Transverse colon (tissue), 4 donors: Measurements from ENCODE around the gene ITGA3. TPM values are rescaled to one million over a fixed set of nuclear protein-coding genes. Genes with fewer than 3 reads are reported as not detected.

ENCODE experiments used
- DNase-seq: peaks from one replicate; pipeline ENCODE4 v3.0.0-alpha.2; 2019
- H3K27ac ChIP-seq, 4 donors: fragments of 200-600 bp; sonication (generic); 2 replicates each; pipeline ENCODE4 v1.5.1; 2016 to 2018; ENCODE audit warnings: inconsistent platforms in 4 of 4
- H3K27me3 ChIP-seq: fragments of 200-600 bp; sonication (generic); 2 replicates; pipeline ENCODE4 v1.5.1; 2017; ENCODE audit warnings: inconsistent platforms
- H3K36me3 ChIP-seq, 4 donors: fragments of 200-600 bp; sonication (generic); 2 replicates each; pipeline ENCODE4 v1.5.1; 2017 to 2019; ENCODE audit warnings: inconsistent platforms in 4 of 4
- H3K4me1 ChIP-seq, 4 donors: fragments of 200-600 bp; sonication (generic); 2 replicates each; pipeline ENCODE4 v1.5.1; 2017 to 2020; ENCODE audit warnings: inconsistent platforms in 4 of 4
- H3K4me3 ChIP-seq, 4 donors: fragments of 200-600 bp; sonication (generic); 1 replicate in 1 of 4; 2 replicates in 3 of 4; pipeline versions ENCODE4 v1.5.1 to v1.6.1; 2017 to 2019; ENCODE audit warnings: inconsistent platforms in 4 of 4
- H3K9me3 ChIP-seq, 2 donors: fragments of 200-600 bp; sonication (generic); 2 replicates each; pipeline ENCODE4 v1.5.1; 2017 to 2019; ENCODE audit warnings: inconsistent platforms in 2 of 2
- CTCF ChIP-seq, 5 experiments: fragments of 200-600 bp in 3 of 5; fragments of 450-650 bp in 2 of 5; sonication (generic) in 3 of 5; IDR thresholded peaks; 1 replicate in 2 of 5; 2 replicates in 3 of 5; pipeline ENCODE4 v1.5.1; 2016 to 2017; ENCODE audit warnings: antibody characterized with exemption in 5 of 5, inconsistent platforms in 3 of 5, mild to moderate bottlenecking in 2 of 5, moderate library complexity in 1 of 5
- EP300 ChIP-seq: sonication (generic); formaldehyde crosslinking; IDR thresholded peaks from one replicate; pipeline ENCODE4 v1.6.1; 2017; ENCODE audit warnings: antibody characterized with exemption, low read depth
- POLR2A ChIP-seq: fragments of 450-650 bp; IDR thresholded peaks from one replicate; pipeline ENCODE4 v1.6.1; 2016; ENCODE audit warnings: antibody characterized with exemption, mild to moderate bottlenecking, moderate library complexity
- POLR2AphosphoS5 ChIP-seq, 3 donors: sonication (generic); formaldehyde crosslinking; IDR thresholded peaks; one replicate each; pipeline ENCODE4 v1.6.1; 2016; ENCODE audit warnings: antibody characterized with exemption in 3 of 3
- WGBS, 2 donors: methylation state at CpG; one replicate each; pipeline ENCODE4 v1.1.5; 2018; ENCODE audit warnings: low coverage in 1 of 2; 5-methylcytosine and 5-hydroxymethylcytosine counted together
- in situ Hi-C, 4 donors: fragments of 200-750 bp; cut with MboI; loops; one replicate each; pipeline versions ENCODE4 v1.15.0 to v1.15.1; 2017; ENCODE audit warnings: low sequenced_read_pairs in 3 of 4, low pct_ligation_motif_present in 1 of 4, low pct_unique_long_range_greater_than_20kb in 1 of 4
- intact Hi-C: fragments of 100-400 bp; cut with DNase I; formaldehyde crosslinking; loops from one replicate; pipeline ENCODE4 v1.15.1; 2023; ENCODE audit warnings: low total_unique reads
- total RNA-seq, 4 donors: library from RNA; depleted of rRNA; stranded (reverse); fragments of >200 nt; gene quantifications; one replicate each; pipeline ENCODE4 v1.1.0, GENCODE V29; 2016

ITGA3 gene
- total RNA-seq, 4 donors from 2014 or later = 147 to 294 (median 171) TPM

- Histone ChIP-seq H3K4me1 (no peaks in the 10 kb centered on the region), H3K27ac (no peak overlapping the region), H3K4me3 (no peak overlapping the region), H3K9me3 (no peaks in the 10 kb centered on the region), H3K27me3 (no peaks in the 10 kb centered on the region), H3K36me3 (no peaks in the 10 kb centered on the region)
- intact Hi-C loops = loop anchor here (1.0 kb wide), 1 partner anchor 61 kb away; no protein-coding TSS in a partner anchor
- 35 to 62% methylated on average over 2 to 10 of the region's 10 CpGs for WGBS, 2 donors
- TF ChIP-seq CTCF (IDR thresholded peaks at IDR 0.05) (peak; percentile 94 to 97 (median 96)), EP300 (no peak), POLR2AphosphoS5 (IDR thresholded peaks at IDR 0.05) (peak in 1 of 3 donors; percentile 32), POLR2A (no peak)
- in situ Hi-C loops = loop anchor here in 3 of 4 donors (5.0 to 10.0 kb wide), 2 partner anchors 60 to 63 kb away; no protein-coding TSS in a partner anchor
- DNase-seq = peak; percentile 78
Observed at GRCh38 chr17:50087246-50087911, 31.5 kb downstream of the ITGA3 start.

GRCh38 chr17:50087912-50088405, 32.0 kb downstream of the ITGA3 start:
- DNase-seq = no peak
- Histone ChIP-seq H3K36me3 (no peaks in the 10 kb centered on the region), H3K4me1 (no peaks in the 10 kb centered on the region), H3K27me3 (no peaks in the 10 kb centered on the region), H3K27ac (no peak overlapping the region), H3K9me3 (no peaks in the 10 kb centered on the region), H3K4me3 (no peak overlapping the region)
- in situ Hi-C loops = loop anchor here in 3 of 4 donors (5.0 to 10.0 kb wide), 2 partner anchors 61 to 63 kb away; no protein-coding TSS in a partner anchor
- intact Hi-C loops = loop anchor here (1.0 kb wide), 1 partner anchor 62 kb away; no protein-coding TSS in a partner anchor
- TF ChIP-seq POLR2A = no peak
- no peak for TF ChIP-seq CTCF (IDR thresholded peaks at IDR 0.05)
- TF ChIP-seq POLR2AphosphoS5 (IDR thresholded peaks at IDR 0.05) = no peak
- no peak for TF ChIP-seq EP300
- 77 to 92% methylated on average over 6 to 17 of the region's 19 CpGs for WGBS, 2 donors

- H3K9me3 ChIP-seq = no peaks in the 10 kb centered on the region
- no peak for DNase-seq
- H3K4me3 ChIP-seq = no peak overlapping the region
- no peaks in the 10 kb centered on the region for H3K36me3 ChIP-seq
- peaks cover 0 to 3% (median 0%) of the 10 kb centered on the region in 4 donors for H3K4me1 ChIP-seq
- TF ChIP-seq POLR2AphosphoS5 (IDR thresholded peaks at IDR 0.05) = no peak
- no peak for TF ChIP-seq CTCF (IDR thresholded peaks at IDR 0.05)
- no peak for TF ChIP-seq EP300
- TF ChIP-seq POLR2A = no peak
- WGBS, 2 donors = 81% methylated on average over 25 of the region's 25 CpGs; no CpG with 5 or more reads in 1 of the 2 donors
- intact Hi-C loops (no loop called here), in situ Hi-C loops (loop anchor here in 3 of 4 donors (5.0 to 10.0 kb wide), 2 partner anchors 62 to 64 kb away; no protein-coding TSS in a partner anchor)
- no peaks in the 10 kb centered on the region for H3K27me3 ChIP-seq
- H3K27ac ChIP-seq = no peak overlapping the region
Observed at GRCh38 chr17:50088952-50089825, 33.3 kb downstream of the ITGA3 start.
